MCF 10A (cell line): Measurements from ENCODE around the gene TRIM62. TPM values are rescaled to one million over a fixed set of nuclear protein-coding genes. Genes with fewer than 3 reads are reported as not detected.

Experiments
- BruUV-seq: library from RNA; stranded (reverse); fragments of 400-500 nt; replicated peaks from 2 replicates; lab custom pipeline; 2021; lab: Mats Ljungman, UMichigan
- CTCF ChIA-PET: fragments of 300-600 bp; sonication (Branson Sonifier 250); formaldehyde crosslinking; extraction: SDS; loops from one replicate; lab custom pipeline; 2021; ENCODE audit warnings: antibody characterized with exemption, inconsistent platforms; lab: Yijun Ruan, JAX
- POLR2A ChIA-PET: fragments of 300-600, 350-650 bp; sonication (Branson Sonifier 250); formaldehyde crosslinking; extraction: SDS; loops from one replicate; lab custom pipeline; 2020; ENCODE audit warnings: antibody characterized with exemption, inconsistent platforms; lab: Yijun Ruan, JAX
- DNase-seq: peaks from one replicate; pipeline ENCODE4 v3.0.0-alpha.2; 2018; ENCODE audit not compliant: unreplicated experiment
- H3K27ac Mint-ChIP-seq: one replicate; pipeline ENCODE4 v1.8.0; 2022; ENCODE audit warnings: mild to moderate bottlenecking, low read depth, mixed read lengths; ENCODE audit not compliant: unreplicated experiment
- H3K27me3 Mint-ChIP-seq: one replicate; pipeline ENCODE4 v1.8.0; 2022; ENCODE audit warnings: mixed read lengths; ENCODE audit not compliant: insufficient read depth, unreplicated experiment
- H3K36me3 Mint-ChIP-seq: one replicate; pipeline ENCODE4 v1.8.0; 2022; ENCODE audit warnings: mild to moderate bottlenecking, moderate library complexity, mixed read lengths; ENCODE audit not compliant: insufficient read depth, unreplicated experiment
- H3K4me1 Mint-ChIP-seq: one replicate; pipeline ENCODE4 v1.8.0; 2022; ENCODE audit warnings: mixed read lengths; ENCODE audit not compliant: insufficient read depth, unreplicated experiment
- H3K4me3 Mint-ChIP-seq: one replicate; pipeline ENCODE4 v1.8.0; 2022; ENCODE audit warnings: mild to moderate bottlenecking, moderate library complexity, mixed read lengths; ENCODE audit not compliant: unreplicated experiment
- H3K9me3 Mint-ChIP-seq: one replicate; pipeline ENCODE4 v1.8.0; 2022; ENCODE audit warnings: mixed read lengths; ENCODE audit not compliant: unreplicated experiment
- intact Hi-C: fragments of 100-400 bp; cut with micrococcal nuclease; formaldehyde crosslinking; loops from 2 replicates; pipeline ENCODE4 v1.14.1; 2022
- total RNA-seq: library from RNA; stranded (reverse); gene quantifications from 2 replicates; pipeline ENCODE4 v1.2.3, GENCODE V29; 2022
- TF ChIP-seq, protein P1 (sequence below): fragments of 200-600 bp; IDR thresholded peaks from one replicate; pipeline ENCODE4 v1.8.0; 2022; ENCODE audit warnings: antibody characterized with exemption, mild to moderate bottlenecking; ENCODE audit not compliant: unreplicated experiment

TRIM62 gene
- total RNA-seq, 1 experiment from 2014 or later: 2.4 TPM

DNA sequence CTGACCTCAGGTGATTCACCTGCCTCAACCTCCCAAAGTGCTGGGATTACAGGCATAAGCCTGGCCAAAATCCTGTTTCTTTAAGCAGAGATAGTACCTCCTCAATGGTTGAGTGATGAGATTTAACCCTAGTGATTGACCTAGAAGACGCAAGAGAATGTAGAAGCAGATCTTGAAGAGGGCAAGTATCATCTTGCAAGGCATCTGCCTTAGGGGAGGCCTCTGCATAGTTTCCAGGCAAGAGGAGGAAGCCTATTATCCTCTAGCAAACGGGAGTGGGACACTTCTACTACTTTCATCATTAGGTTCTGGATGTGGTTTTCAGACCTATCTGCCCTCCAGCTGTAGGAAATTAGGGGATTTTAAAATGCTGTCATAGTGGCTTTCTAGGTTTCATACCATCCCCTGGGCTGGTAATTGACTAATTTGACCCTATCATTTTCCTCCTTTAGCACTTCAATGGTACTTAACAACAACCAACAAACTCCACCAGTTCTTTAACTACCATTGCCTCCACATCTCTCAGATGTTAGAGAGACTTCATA lies 10.0 kb upstream of the TRIM62 start:
- H3K36me3 Mint-ChIP-seq: no peaks in the 10 kb centered on the region
- no peak for DNase-seq
- CTCF ChIA-PET: interaction anchor here (0.6 to 1.3 kb wide), 2 partner anchors 103 to 107 kb away, joined by 3 to 4 read pairs; no protein-coding TSS in a partner anchor
- H3K4me3 Mint-ChIP-seq: no peak overlapping the region
- no peaks in the 10 kb centered on the region for H3K27me3 Mint-ChIP-seq
- H3K4me1 Mint-ChIP-seq: peaks cover 7% of the 10 kb centered on the region
- no TSS peak for BruUV-seq
- H3K27ac Mint-ChIP-seq: no peak overlapping the region
- POLR2A ChIA-PET: no interaction called here
- TF ChIP-seq, protein P1, sequence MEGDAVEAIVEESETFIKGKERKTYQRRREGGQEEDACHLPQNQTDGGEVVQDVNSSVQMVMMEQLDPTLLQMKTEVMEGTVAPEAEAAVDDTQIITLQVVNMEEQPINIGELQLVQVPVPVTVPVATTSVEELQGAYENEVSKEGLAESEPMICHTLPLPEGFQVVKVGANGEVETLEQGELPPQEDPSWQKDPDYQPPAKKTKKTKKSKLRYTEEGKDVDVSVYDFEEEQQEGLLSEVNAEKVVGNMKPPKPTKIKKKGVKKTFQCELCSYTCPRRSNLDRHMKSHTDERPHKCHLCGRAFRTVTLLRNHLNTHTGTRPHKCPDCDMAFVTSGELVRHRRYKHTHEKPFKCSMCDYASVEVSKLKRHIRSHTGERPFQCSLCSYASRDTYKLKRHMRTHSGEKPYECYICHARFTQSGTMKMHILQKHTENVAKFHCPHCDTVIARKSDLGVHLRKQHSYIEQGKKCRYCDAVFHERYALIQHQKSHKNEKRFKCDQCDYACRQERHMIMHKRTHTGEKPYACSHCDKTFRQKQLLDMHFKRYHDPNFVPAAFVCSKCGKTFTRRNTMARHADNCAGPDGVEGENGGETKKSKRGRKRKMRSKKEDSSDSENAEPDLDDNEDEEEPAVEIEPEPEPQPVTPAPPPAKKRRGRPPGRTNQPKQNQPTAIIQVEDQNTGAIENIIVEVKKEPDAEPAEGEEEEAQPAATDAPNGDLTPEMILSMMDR: no peak
- intact Hi-C loops: no loop called here
- H3K9me3 Mint-ChIP-seq: no peaks in the 10 kb centered on the region

DNA sequence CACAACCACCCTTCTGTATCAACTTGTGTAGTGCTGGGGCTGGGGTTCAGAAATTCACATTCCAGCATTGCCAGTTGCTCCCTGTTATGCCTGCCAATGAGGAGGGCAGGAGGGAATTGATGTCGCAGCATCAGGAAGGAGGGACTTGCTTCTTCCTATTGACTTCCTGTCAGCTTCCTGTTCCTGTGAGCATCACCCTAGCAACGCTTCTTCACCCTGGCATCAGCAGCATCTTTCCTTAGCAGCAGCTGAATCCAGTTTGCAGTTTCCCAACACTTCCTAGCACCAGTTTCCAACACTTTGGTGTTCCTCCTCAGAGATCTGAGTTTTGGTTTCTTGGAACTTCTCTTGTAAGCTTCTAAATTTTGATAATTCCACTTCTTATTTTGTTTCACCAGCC lies 8.9 kb upstream of the TRIM62 start:
- no peak overlapping the region for H3K27ac Mint-ChIP-seq
- no peaks in the 10 kb centered on the region for H3K27me3 Mint-ChIP-seq
- no peaks in the 10 kb centered on the region for H3K36me3 Mint-ChIP-seq
- H3K4me1 Mint-ChIP-seq: peaks cover 7% of the 10 kb centered on the region
- DNase-seq: no peak
- no TSS peak for BruUV-seq
- H3K4me3 Mint-ChIP-seq: no peak overlapping the region
- TF ChIP-seq, protein P1: no peak
- H3K9me3 Mint-ChIP-seq: no peaks in the 10 kb centered on the region
- POLR2A ChIA-PET: no interaction called here
- CTCF ChIA-PET: interaction anchor here (0.6 kb wide), 1 partner anchor 194 kb away, joined by 4 read pairs; no protein-coding TSS in a partner anchor
- intact Hi-C loops: no loop called here

DNA sequence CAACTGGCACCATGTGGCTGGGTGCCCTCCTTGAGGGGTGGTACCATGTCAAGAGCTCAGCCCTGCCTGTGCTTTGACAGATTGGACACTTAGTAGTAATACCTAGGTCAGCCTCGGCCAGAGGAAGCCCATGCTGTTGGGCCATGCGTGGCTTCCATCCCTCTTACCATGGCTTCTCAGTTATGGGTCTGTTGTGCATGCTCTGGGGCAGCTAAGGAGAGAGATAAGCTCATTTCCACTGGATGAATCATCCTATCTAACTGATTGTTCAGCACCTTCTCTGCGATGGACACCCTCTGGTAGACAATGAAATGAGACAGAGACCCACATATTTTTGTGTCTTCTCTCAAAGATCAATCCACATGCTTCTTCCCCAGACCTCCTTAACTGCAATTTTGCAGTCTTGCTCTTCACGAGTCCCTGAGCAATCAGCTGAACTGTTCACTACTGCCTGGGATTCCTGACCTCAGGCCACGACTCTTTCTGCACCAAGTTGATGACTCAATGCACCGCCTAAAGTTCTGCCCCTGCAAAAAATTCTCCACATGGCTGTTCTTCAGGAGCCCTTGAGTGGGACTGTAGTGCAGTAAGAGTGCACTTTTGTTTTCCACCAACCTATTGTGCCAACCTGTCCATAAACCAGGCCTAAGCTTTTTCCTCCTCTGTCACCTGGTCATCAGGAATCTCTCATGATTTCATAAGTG lies 6.9 kb upstream of the TRIM62 start:
- intact Hi-C loops: no loop called here
- H3K27me3 Mint-ChIP-seq: no peaks in the 10 kb centered on the region
- ChIA-PET POLR2A (no interaction called here), CTCF (interaction anchor here (0.6 to 1.2 kb wide), 3 partner anchors 29 to 58 kb away, joined by 3 to 4 read pairs (median 3); no protein-coding TSS in a partner anchor)
- BruUV-seq: no TSS peak
- peak; percentile 26 for DNase-seq
- TF ChIP-seq, protein P1: no peak
- H3K9me3 Mint-ChIP-seq: no peaks in the 10 kb centered on the region
- no peaks in the 10 kb centered on the region for H3K36me3 Mint-ChIP-seq
- H3K4me3 Mint-ChIP-seq: no peak overlapping the region
- peaks cover 7% of the 10 kb centered on the region for H3K4me1 Mint-ChIP-seq
- no peak overlapping the region for H3K27ac Mint-ChIP-seq

DNA sequence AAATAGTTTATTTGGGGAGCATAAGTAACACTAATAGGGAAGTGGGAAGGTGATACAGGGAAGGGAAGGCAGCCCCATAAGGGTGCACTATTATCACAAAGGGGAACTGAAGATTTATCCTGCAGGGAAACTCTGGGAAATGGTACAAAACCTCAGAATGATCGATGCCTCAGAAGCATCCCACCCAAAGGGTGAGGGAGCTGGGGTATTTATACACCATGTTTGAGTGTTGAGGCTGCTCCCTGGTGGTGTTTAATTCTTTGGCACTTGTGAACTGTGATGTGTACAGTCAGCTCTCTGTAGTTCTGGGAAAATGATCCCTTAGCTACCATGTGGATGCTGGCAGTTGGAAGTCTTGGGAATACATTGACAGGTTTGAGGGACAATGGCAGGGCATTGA lies 5.1 kb upstream of the TRIM62 start:
- Mint-ChIP-seq H3K27me3 (no peaks in the 10 kb centered on the region), H3K4me3 (no peak overlapping the region), H3K9me3 (no peaks in the 10 kb centered on the region), H3K36me3 (no peaks in the 10 kb centered on the region), H3K4me1 (peaks cover 7% of the 10 kb centered on the region), H3K27ac (no peak overlapping the region)
- TF ChIP-seq, protein P1: no peak
- no TSS peak for BruUV-seq
- POLR2A ChIA-PET: no interaction called here
- intact Hi-C loops: no loop called here
- CTCF ChIA-PET: interaction anchor here (0.7 to 1.7 kb wide), 3 partner anchors 59 to 284 kb away, joined by 3 to 8 read pairs (median 4); no protein-coding TSS in a partner anchor
- DNase-seq: no peak
